Left ventricle myocardium inferior (tissue), 1 donor: Measurements from ENCODE around the gene ATF5. TPM values are rescaled to one million over a fixed set of nuclear protein-coding genes. Genes with fewer than 3 reads are reported as not detected.

Experiments used
- DNase-seq: peaks from one replicate; pipeline ENCODE4 v3.0.0-alpha.2; 2020
- H3K27ac ChIP-seq: fragments of 200-600 bp; replicated peaks from 2 replicates; pipeline ENCODE4 v1.8.0; 2021
- H3K27me3 ChIP-seq: fragments of 200-600 bp; 2 replicates; pipeline ENCODE4 v1.8.0; 2021; ENCODE audit warnings: low read depth
- H3K36me3 ChIP-seq: fragments of 200-600 bp; 2 replicates; pipeline ENCODE4 v1.8.0; 2021
- H3K4me1 ChIP-seq: fragments of 200-600 bp; 2 replicates; pipeline ENCODE4 v1.8.0; 2021
- H3K4me3 ChIP-seq: fragments of 200-600 bp; 2 replicates; pipeline ENCODE4 v1.8.0; 2021; ENCODE audit warnings: mild to moderate bottlenecking, moderate library complexity
- H3K9me3 ChIP-seq: fragments of 200-600 bp; replicated peaks from 2 replicates; pipeline ENCODE4 v1.8.0; 2021
- intact Hi-C: fragments of 100-400 bp; cut with micrococcal nuclease; formaldehyde crosslinking; loops from one replicate; pipeline ENCODE4 v1.11.0; 2022
- total RNA-seq: library from RNA; stranded (reverse); fragmentation: NEBNext Ultra II Directional; extraction: Animal tissue kit (Norgen Biotek cat#: 25700); gene quantifications from one replicate; pipeline ENCODE4 v1.2.1, GENCODE V29; 2021
- TF ChIP-seq, protein P1 (sequence below): fragments of 200-600 bp; IDR thresholded peaks from 2 replicates; pipeline ENCODE4 v1.8.0; 2021; ENCODE audit warnings: antibody characterized with exemption, mild to moderate bottlenecking, borderline replicate concordance
- donor health status: DM: no; HTN: yes; CAD: no; lungs with severe emphysema.

ATF5 gene
- total RNA-seq, 1 donor from 2014 or later: 8.6 TPM

DNA sequence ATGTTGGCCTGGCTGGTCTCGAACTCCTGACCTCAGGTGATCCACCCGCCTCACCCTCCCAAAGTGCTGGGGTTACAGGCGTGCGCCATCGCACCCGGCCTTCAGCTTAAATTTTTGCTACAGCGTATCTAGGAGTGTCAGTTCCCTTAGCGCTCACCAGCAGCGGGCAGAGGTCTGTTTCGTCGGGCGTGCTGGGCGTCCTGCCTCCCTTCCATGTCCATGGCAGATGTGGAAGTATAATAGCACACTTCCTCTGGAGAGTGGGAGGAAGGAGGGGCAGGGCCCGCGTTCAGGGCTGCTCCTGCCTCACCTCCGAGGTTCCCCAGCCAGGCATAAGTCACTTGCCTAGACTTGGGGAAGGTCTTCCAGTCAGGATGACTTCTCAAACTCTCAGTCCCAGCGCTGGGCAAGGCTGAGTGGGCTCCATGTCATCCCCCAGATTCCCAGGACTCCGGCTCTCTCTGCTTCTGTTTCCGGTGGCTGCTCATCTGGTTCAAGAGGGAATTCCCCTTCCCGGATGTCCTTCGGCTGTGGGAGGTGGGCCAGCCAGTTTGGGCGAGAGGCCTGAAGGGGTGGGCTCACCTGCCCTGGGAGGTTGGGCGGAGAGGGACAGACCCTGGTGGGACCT lies 41.9 kb upstream of the ATF5 start:
- Histone ChIP-seq H3K4me1 (peaks cover 29% of the 10 kb centered on the region), H3K9me3 (no peaks in the 10 kb centered on the region), H3K36me3 (peaks cover 52% of the 10 kb centered on the region), H3K4me3 (no peak overlapping the region), H3K27ac (no peak overlapping the region), H3K27me3 (peaks cover 15% of the 10 kb centered on the region)
- intact Hi-C loops: no loop called here
- TF ChIP-seq, protein P1, sequence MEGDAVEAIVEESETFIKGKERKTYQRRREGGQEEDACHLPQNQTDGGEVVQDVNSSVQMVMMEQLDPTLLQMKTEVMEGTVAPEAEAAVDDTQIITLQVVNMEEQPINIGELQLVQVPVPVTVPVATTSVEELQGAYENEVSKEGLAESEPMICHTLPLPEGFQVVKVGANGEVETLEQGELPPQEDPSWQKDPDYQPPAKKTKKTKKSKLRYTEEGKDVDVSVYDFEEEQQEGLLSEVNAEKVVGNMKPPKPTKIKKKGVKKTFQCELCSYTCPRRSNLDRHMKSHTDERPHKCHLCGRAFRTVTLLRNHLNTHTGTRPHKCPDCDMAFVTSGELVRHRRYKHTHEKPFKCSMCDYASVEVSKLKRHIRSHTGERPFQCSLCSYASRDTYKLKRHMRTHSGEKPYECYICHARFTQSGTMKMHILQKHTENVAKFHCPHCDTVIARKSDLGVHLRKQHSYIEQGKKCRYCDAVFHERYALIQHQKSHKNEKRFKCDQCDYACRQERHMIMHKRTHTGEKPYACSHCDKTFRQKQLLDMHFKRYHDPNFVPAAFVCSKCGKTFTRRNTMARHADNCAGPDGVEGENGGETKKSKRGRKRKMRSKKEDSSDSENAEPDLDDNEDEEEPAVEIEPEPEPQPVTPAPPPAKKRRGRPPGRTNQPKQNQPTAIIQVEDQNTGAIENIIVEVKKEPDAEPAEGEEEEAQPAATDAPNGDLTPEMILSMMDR: no peak
- no peak for DNase-seq

DNA sequence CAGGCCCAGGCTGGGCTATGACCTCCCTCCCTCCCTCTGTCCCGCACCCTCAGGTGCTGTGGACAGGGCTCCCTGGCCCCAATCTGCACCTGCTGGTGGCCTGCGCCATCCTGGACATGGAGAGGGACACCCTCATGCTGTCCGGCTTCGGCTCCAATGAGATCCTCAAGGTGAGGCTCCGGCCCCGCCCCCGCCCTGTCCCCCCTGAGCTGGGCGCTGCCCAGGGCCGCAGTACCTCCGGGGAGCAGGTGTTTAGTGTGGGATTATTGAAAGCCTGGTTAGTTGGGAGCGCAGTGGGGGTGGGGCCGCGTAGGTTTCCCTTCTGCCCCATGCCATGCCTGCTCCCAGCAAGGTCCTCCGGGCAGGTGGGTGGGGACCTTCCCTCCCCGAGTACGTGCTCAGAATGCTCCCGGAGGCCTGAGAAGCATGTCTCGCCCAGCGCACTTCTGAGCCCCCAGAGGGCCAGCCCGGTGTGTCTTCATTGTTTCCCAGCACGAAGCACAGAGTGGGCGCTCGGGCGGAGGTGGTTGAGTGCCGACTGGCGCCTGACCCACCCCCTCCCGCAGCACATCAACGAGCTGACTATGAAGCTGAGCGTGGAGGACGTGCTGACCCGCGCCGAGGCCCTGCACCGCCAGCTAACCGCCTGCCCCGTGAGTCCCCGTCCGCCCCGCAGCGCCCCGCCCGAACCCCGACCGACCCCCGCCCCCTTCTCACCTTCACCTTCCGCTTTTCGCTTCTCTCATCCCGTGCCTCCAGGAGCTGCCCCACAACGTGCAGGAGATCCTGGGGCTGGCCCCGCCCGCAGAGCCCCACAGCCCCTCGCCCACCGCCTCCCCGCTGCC lies 41.1 kb upstream of the ATF5 start:
- intact Hi-C loops: no loop called here
- TF ChIP-seq, protein P1: no peak
- peaks cover 29% of the 10 kb centered on the region for H3K4me1 ChIP-seq
- no peak for DNase-seq
- H3K4me3 ChIP-seq: no peak overlapping the region
- peaks cover 45% of the 10 kb centered on the region for H3K36me3 ChIP-seq
- H3K9me3 ChIP-seq: no peaks in the 10 kb centered on the region
- peaks cover 20% of the 10 kb centered on the region for H3K27me3 ChIP-seq
- H3K27ac ChIP-seq: no peak overlapping the region

DNA sequence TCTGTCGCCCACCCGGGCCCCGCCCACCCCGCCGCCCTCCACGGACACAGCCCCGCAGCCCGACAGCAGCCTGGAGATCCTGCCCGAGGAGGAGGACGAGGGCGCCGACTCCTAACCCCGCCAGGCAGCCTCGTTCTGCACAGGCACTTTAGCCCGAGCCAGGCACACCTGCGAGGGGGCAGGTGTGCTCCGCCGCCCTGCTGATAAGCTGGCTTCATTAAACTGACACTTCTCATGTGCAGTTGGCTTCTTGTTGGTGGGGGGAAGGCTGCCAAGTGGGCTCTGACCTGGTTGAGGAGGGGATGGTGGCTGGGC lies 40.5 kb upstream of the ATF5 start:
- Histone ChIP-seq H3K4me1 (peaks cover 29% of the 10 kb centered on the region), H3K4me3 (no peak overlapping the region), H3K36me3 (peaks cover 39% of the 10 kb centered on the region), H3K9me3 (no peaks in the 10 kb centered on the region), H3K27ac (no peak overlapping the region), H3K27me3 (peaks cover 24% of the 10 kb centered on the region)
- intact Hi-C loops: no loop called here
- TF ChIP-seq, protein P1: no peak
- no peak for DNase-seq

DNA sequence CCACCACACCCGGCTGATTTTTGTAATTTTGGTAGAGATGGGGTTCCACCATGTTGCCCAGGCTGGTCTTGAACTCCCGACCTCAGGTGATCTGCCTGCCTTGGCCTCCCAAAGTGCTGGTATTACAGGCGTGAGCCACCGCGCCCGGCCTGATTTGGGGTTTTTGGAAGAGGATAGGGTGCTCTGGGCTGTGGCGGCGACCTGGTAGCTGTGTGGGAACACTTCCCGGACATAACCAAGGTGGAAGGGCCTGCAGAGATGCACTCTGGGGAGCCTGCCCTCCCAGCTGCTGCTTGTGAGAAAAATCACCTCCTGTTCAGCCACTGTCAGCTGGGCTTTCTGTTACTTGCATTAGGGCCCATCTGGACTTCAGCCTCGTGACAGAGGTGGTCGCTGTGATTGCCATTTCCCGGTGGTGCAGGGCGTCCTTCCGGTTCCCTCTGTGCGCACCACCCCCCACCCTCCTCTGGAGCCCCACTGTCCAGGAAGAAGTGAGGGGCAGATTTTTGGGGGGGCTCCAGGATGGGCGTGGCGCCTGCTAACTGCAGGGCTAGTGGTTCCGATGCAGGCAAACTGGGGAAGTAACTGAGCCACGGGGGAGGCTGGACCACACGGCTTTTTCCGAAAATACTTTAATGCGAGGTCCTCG lies 39.8 kb upstream of the ATF5 start:
- H3K4me3 ChIP-seq: no peak overlapping the region
- TF ChIP-seq, protein P1: no peak
- DNase-seq: no peak
- peaks cover 24% of the 10 kb centered on the region for H3K27me3 ChIP-seq
- H3K4me1 ChIP-seq: peaks cover 29% of the 10 kb centered on the region
- intact Hi-C loops: no loop called here
- no peak overlapping the region for H3K27ac ChIP-seq
- peaks cover 32% of the 10 kb centered on the region for H3K36me3 ChIP-seq
- no peaks in the 10 kb centered on the region for H3K9me3 ChIP-seq

DNA sequence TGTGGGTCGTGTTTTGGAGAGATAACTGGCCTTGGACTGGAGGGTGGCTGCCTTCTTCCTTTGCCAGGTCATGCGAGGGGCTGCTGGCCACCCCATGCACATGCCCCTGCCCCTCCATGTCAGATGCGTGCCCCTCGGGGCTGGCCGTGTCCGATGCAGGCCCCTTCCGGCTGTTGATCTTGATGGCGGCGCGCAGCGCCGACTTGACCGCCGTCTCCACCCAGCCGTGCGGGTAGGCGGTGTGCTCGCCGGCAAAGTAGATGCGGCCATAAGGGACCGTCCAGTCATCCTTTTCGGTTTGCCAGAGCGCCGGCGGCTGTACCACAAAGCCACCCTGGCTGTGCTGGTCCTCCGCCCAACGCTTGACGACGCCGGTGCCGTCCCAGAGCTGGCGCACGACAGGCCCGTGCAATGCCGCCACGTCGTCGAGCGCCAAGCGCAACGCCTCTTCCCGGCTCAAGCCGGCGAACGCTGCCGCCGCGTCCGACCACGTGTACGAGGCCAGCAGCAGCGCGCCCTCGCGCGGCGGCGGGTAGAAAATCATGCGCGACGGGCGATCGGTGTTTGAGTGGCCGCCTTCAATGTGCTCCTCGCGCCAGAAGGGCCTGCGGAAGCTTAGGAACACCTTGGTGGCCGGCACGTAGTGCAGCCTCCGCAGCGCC lies 39.2 kb upstream of the ATF5 start:
- H3K9me3 ChIP-seq: no peaks in the 10 kb centered on the region
- no peak overlapping the region for H3K27ac ChIP-seq
- H3K36me3 ChIP-seq: peaks cover 26% of the 10 kb centered on the region
- TF ChIP-seq, protein P1: peak; percentile 81
- peak; percentile 74 for DNase-seq
- intact Hi-C loops: no loop called here
- peaks cover 24% of the 10 kb centered on the region for H3K27me3 ChIP-seq
- H3K4me3 ChIP-seq: peak overlapping the region; percentile 60
- peaks cover 29% of the 10 kb centered on the region for H3K4me1 ChIP-seq
